ENCODE results near the gene NCOA3.

NCOA3 gene

GRCh38 chr20:47479093-47479492 is 22.6 kb upstream of the NCOA3 start:
- H3K4me3 ChIP-seq (ENCODE audit: low read depth, low read length) = no peak overlapping the region
- DNase-seq (ENCODE audit: low read depth) = no peak
- TF ChIP-seq, protein P1, sequence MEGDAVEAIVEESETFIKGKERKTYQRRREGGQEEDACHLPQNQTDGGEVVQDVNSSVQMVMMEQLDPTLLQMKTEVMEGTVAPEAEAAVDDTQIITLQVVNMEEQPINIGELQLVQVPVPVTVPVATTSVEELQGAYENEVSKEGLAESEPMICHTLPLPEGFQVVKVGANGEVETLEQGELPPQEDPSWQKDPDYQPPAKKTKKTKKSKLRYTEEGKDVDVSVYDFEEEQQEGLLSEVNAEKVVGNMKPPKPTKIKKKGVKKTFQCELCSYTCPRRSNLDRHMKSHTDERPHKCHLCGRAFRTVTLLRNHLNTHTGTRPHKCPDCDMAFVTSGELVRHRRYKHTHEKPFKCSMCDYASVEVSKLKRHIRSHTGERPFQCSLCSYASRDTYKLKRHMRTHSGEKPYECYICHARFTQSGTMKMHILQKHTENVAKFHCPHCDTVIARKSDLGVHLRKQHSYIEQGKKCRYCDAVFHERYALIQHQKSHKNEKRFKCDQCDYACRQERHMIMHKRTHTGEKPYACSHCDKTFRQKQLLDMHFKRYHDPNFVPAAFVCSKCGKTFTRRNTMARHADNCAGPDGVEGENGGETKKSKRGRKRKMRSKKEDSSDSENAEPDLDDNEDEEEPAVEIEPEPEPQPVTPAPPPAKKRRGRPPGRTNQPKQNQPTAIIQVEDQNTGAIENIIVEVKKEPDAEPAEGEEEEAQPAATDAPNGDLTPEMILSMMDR (IDR thresholded peaks at IDR 0.05; ENCODE audit: low read depth, low read length, missing control alignments) = no peak

- no peak for DNase-seq (ENCODE audit: low read depth)
- TF ChIP-seq, protein P1 (IDR thresholded peaks at IDR 0.05; ENCODE audit: low read depth, low read length, missing control alignments) = no peak
- no peak overlapping the region for H3K4me3 ChIP-seq (ENCODE audit: low read depth, low read length)
Observed at GRCh38 chr20:47479506-47479905, 22.2 kb upstream of the NCOA3 start.

DNA sequence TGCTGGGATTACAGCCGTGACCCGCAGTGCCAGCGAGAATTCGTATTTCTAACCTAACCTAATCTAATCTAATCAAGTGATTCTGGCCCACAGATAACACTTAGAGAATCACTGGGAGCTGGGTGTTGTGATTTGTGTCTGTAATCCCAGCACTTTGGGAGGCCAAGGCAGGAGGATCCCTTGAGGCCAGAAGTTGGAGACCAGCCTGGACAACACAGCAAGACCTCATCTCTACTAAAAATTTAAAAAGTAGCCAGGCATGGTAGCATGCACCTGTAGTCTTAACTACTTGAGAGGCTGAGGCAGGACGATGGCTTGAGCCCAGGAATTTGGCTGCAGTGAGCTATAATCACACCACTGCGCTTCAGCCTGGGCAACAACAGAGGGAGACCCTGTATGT is 21.4 kb upstream of the NCOA3 start:
- no peak for DNase-seq (ENCODE audit: low read depth)
- H3K4me3 ChIP-seq (ENCODE audit: low read depth, low read length) = no peak overlapping the region
- TF ChIP-seq, protein P1 (IDR thresholded peaks at IDR 0.05; ENCODE audit: low read depth, low read length, missing control alignments) = no peak

GRCh38 chr20:47480705-47481104 is 21.0 kb upstream of the NCOA3 start:
- TF ChIP-seq, protein P1 (IDR thresholded peaks at IDR 0.05; ENCODE audit: low read depth, low read length, missing control alignments) = no peak
- no peak overlapping the region for H3K4me3 ChIP-seq (ENCODE audit: low read depth, low read length)
- DNase-seq (ENCODE audit: low read depth) = no peak

DNA sequence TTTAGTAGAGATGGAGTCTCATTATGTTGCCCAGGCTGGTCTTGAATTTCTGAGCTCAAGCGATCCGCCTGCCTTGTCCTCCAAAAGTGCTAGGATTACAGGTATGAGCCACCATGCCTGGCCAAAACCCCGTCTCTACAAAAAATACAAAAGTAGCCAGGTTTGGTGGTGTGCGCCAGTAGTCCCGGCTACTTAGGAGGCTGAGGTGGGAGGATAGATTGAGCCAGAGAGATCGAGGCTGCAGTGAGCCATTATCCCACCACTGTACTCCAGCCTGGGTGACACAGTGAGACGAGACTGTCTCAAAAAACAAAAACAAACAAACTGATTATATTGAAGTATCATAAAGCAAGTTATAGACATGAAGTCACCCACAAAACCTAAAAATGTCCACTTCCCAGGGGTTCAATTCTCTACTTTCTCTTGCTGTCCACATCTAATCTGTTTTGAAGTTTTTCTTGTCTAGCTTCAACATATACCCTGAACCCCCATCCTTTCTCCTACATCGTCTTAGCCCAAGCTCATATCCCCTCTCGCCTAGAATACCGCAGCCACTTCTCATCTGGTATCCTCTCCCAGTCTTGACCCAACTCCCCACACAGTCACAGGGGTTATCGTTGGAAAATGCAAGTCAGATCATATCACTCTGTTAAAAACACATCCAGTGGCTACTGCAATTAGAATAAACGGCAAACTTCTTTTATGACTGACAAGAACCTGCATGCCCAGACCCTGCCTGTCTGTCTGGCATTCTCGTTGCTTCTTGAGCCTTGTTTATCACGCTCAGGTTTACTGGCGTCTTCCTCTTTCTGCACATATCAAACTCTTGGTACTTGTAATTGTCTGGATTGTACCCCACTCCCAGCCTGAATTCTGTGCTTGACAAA is 20.1 kb upstream of the NCOA3 start:
- DNase-seq (ENCODE audit: low read depth) = no peak
- TF ChIP-seq, protein P1 (IDR thresholded peaks at IDR 0.05; ENCODE audit: low read depth, low read length, missing control alignments) = no peak
- H3K4me3 ChIP-seq (ENCODE audit: low read depth, low read length) = no peak overlapping the region

DNA sequence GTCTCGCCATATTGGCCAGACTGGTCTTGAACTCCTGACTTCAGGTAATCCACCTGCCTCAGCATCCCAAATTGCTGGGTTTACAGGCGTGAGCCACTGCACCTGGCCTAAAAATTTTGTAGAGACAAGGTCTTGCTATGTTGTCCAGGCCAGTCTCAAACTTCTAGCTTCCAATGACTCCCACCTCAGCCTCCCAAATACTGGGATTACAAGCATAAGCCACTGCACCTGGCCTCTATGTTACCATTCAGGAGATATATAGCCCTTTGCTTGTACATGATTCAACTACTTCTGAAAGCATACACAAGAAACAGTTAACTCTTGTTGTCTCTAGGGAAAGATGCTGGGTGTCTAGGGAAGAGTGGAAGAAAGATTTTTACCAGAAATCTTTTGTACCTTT is 19.0 kb upstream of the NCOA3 start:
- TF ChIP-seq, protein P1 (IDR thresholded peaks at IDR 0.05; ENCODE audit: low read depth, low read length, missing control alignments) = no peak
- H3K4me3 ChIP-seq (ENCODE audit: low read depth, low read length) = no peak overlapping the region
- no peak for DNase-seq (ENCODE audit: low read depth)

GRCh38 chr20:47484303-47484702 is 17.4 kb upstream of the NCOA3 start:
- no peak overlapping the region for H3K4me3 ChIP-seq (ENCODE audit: low read depth, low read length)
- DNase-seq (ENCODE audit: low read depth) = no peak
- TF ChIP-seq, protein P1 (IDR thresholded peaks at IDR 0.05; ENCODE audit: low read depth, low read length, missing control alignments) = no peak

Measured in GM12864 (cell line).